ENCODE data around the gene TEX9.
"Not testable (repeated sequence)": the region's sequence is repeated elsewhere in the genome, so short reads cannot be mapped to it uniquely, and the experiment has no call there.

TEX9 gene

GRCh38 chr15:56383010-56383409 lies 17.8 kb downstream of the TEX9 start:
- TF ChIP-seq CTCF (IDR thresholded peaks at IDR 0.05; ENCODE audit: low read depth, low read length, missing control alignments) = no peak
- DNase-seq (ENCODE audit: extremely low read depth, low read depth) = no peak

GRCh38 chr15:56385908-56386307 lies 20.7 kb downstream of the TEX9 start:
- no peak for DNase-seq (ENCODE audit: extremely low read depth, low read depth)
- no peak overlapping the region for H3K4me3 ChIP-seq (replicated peaks; ENCODE audit: low read depth, low read length)
- no peak for TF ChIP-seq CTCF (IDR thresholded peaks at IDR 0.05; ENCODE audit: low read depth, low read length, missing control alignments)

More at GRCh38 chr15:56383010-56383409, 17.8 kb downstream of the TEX9 start:
- no peak overlapping the region for H3K4me3 ChIP-seq (replicated peaks; ENCODE audit: low read depth, low read length)

- no peak overlapping the region for H3K4me3 ChIP-seq (replicated peaks; ENCODE audit: low read depth, low read length)
- DNase-seq (ENCODE audit: extremely low read depth, low read depth) = peak; percentile 37
- TF ChIP-seq CTCF (IDR thresholded peaks at IDR 0.05; ENCODE audit: low read depth, low read length, missing control alignments) = no peak
Measured at GRCh38 chr15:56390739-56391267, 25.6 kb downstream of the TEX9 start.

- no peak for TF ChIP-seq CTCF (IDR thresholded peaks at IDR 0.05; ENCODE audit: low read depth, low read length, missing control alignments)
- DNase-seq (ENCODE audit: extremely low read depth, low read depth) = no peak
- H3K4me3 ChIP-seq (replicated peaks; ENCODE audit: low read depth, low read length) = no peak overlapping the region
Measured at GRCh38 chr15:56393277-56393676, 28.1 kb downstream of the TEX9 start.

GRCh38 chr15:56394909-56395308 lies 29.7 kb downstream of the TEX9 start:
- TF ChIP-seq CTCF (IDR thresholded peaks at IDR 0.05; ENCODE audit: low read depth, low read length, missing control alignments) = no peak
- no peak overlapping the region for H3K4me3 ChIP-seq (replicated peaks; ENCODE audit: low read depth, low read length)
- no peak for DNase-seq (ENCODE audit: extremely low read depth, low read depth)

- not testable (repeated sequence) for H3K4me3 ChIP-seq (replicated peaks; ENCODE audit: low read depth, low read length); DNase-seq (ENCODE audit: extremely low read depth, low read depth)
Measured at GRCh38 chr15:56397325-56397724, 32.1 kb downstream of the TEX9 start.

GRCh38 chr15:56399209-56399608 lies 34.0 kb downstream of the TEX9 start:
- H3K4me3 ChIP-seq (replicated peaks; ENCODE audit: low read depth, low read length); DNase-seq (ENCODE audit: extremely low read depth, low read depth): not testable (repeated sequence)

- no peak for TF ChIP-seq CTCF (IDR thresholded peaks at IDR 0.05; ENCODE audit: low read depth, low read length, missing control alignments)
- no peak overlapping the region for H3K4me3 ChIP-seq (replicated peaks; ENCODE audit: low read depth, low read length)
- no peak for DNase-seq (ENCODE audit: extremely low read depth, low read depth)
Measured at GRCh38 chr15:56410721-56411120, 45.5 kb downstream of the TEX9 start.
